HG03571 (cell line): ENCODE measurements around the gene RPS19.
"Not testable (repeated sequence)": the region's sequence is repeated elsewhere in the genome, so short reads cannot be mapped to it uniquely, and the experiment has no call there.

Experiments used
- ATAC-seq: cut with Tn5 transposase; IDR thresholded peaks from one replicate; pipeline ENCODE4 v1.9.1; 2021; ENCODE audit not compliant: unreplicated experiment

The RPS19 gene

GRCh38 chr19:41912899-41913537, 53.0 kb downstream of the RPS19 start:
- no peak for ATAC-seq

DNA sequence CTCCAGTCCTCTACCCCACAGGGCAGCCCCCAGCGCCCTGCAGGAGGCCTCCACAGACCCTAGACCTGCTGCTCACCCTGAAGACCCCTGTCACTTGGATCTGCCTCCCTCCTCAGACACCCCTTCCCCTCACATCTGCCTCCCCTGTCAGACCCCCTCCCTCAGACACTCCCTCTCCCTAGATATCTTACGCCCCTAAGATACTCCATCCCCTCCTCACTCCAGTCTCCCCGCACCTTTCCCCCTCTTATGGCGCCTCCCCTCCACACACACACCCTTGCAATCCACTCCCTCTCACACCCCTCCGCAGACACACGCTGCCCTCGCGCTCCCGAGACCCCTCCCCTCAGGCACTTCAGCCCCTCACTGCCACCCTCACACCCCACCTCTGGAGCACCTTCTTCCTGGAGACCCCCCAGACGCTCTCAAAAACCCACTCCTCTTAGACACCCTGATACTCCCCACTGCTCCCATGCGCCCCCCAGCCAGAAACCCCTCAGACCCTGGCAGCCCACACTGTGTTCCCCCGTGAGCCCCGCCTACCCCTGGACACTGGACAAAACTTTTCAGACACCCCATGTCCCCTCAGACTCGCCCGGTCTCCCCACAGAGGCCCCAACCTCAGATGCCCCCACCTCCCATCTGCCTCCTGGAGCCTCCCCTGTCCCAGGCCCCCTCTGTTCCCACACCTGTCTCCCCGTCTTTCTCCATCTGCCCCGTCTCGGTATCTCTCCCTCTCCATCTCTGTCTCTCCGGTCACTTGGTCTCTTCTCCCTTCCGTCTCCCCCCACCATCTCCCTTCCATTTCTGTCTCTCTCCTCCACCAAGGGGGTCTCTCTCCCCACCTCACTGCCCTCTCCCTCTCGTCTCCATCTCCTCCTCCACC, 53.7 kb downstream of the RPS19 start:
- ATAC-seq: no peak

DNA sequence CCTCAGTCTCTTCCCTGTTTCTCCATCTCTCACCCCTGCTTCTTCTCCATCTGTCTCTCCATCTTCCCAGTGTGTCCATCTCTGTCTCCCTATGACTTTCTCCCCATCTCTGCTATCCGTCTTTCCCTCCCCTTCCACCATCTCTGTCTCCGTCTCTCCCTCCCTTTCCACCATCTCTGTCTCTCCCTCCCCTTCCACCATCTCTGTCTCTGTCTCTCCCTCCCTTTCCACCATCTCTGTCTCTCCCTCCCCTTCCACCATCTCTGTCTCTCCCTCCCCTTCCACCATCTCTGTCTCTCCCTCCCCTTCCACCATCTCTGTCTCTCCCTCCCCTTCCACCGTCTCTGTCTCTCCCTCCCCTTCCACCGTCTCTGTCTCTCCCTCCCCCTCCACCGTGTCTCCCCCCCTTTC, 54.4 kb downstream of the RPS19 start:
- not testable (repeated sequence) for ATAC-seq

- ATAC-seq: no peak
Measured at GRCh38 chr19:41915021-41915775, 55.1 kb downstream of the RPS19 start.

GRCh38 chr19:41915776-41916414, 55.8 kb downstream of the RPS19 start:
- no peak for ATAC-seq

GRCh38 chr19:41917676-41918075, 57.6 kb downstream of the RPS19 start:
- ATAC-seq: no peak

GRCh38 chr19:41918095-41918494, 58.0 kb downstream of the RPS19 start:
- no peak for ATAC-seq

- no peak for ATAC-seq
Measured at GRCh38 chr19:41918653-41919244, 58.7 kb downstream of the RPS19 start.

- ATAC-seq: no peak
Measured at GRCh38 chr19:41919948-41920712, 60.1 kb downstream of the RPS19 start.

DNA sequence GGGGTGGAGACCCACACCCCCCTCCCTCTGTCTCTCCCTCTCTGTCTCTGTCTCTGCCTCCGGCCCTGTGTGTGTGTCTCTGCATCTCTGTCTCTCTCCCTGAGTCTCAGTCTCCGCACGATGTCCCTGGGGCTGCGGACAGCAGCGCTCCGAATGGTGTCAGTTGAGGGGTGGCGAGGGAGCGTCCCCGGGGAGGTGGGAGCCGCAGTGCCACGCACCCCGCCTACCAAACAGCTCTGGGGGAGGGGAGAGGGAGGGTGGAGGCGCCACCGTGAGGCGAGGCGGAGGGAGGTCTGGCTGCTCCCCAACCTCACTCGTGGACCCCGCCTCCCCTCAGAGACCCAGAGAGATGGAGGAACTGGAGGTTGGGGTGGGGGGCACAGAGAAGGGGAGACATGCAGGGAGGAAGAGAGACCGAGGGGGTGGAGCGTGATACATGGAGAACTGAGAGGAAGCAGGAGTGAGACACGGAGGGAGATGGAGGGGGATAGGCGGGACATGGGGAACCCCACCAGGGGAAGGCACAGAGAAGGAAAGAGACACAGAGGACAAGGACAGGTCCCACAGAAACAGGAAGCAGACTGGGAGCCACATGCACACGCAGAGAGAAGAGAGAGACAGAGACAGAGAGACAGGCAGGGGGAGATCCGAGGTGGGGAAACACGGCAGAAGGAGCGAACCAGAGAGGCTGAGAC, 61.0 kb downstream of the RPS19 start:
- ATAC-seq: no peak

- ATAC-seq: no peak
Measured at GRCh38 chr19:41921577-41922576, 61.8 kb downstream of the RPS19 start.
